ENCODE data around the gene TMEM61. TPM values are rescaled to one million over a fixed set of nuclear protein-coding genes. Genes with fewer than 3 reads are reported as not detected.

Gene TMEM61
- total RNA-seq, 1 donor from 2014 or later, result not detected

GRCh38 chr1:54987919-54988705, 7.7 kb downstream of the TMEM61 start:
- Histone ChIP-seq H3K4me3 (ENCODE audit: insufficient read depth, low read depth, low read length) (no peak overlapping the region), H3K36me3 (ENCODE audit: insufficient read depth, low read length) (no peaks in the 10 kb centered on the region), H3K9ac (ENCODE audit: low read length) (no peak overlapping the region), H2AFZ (ENCODE audit: low read depth, low read length) (no peak overlapping the region), H3K27ac (ENCODE audit: low read depth, low read length) (no peak overlapping the region), H4K20me1 (ENCODE audit: insufficient read depth, low read length) (no peaks in the 10 kb centered on the region), H3K4me1 (ENCODE audit: insufficient read depth, low read length) (peaks cover 5% of the 10 kb centered on the region), H3K79me2 (ENCODE audit: insufficient read depth, low read length) (no peaks in the 10 kb centered on the region), H3K4me2 (ENCODE audit: low read length) (no peak overlapping the region), H3K27me3 (ENCODE audit: insufficient read depth, low read length) (peaks cover 9% of the 10 kb centered on the region), H3K9me3 (ENCODE audit: insufficient read depth, low read depth, low read length) (no peaks in the 10 kb centered on the region)
- H3K36me3 Mint-ChIP-seq (ENCODE audit: low read depth, unreplicated experiment), result peaks cover 3% of the 10 kb centered on the region
- no peak overlapping the region for H3K27ac Mint-ChIP-seq (ENCODE audit: unreplicated experiment)
- TF ChIP-seq EZH2 (IDR thresholded peaks at IDR 0.05; ENCODE audit: insufficient read depth, low read length), result no peak
- H3K27me3 Mint-ChIP-seq (ENCODE audit: low read depth, unreplicated experiment), result peaks cover 26% of the 10 kb centered on the region
- peaks cover 13% of the 10 kb centered on the region for H3K4me1 Mint-ChIP-seq (ENCODE audit: low read depth, unreplicated experiment)
- no peaks in the 10 kb centered on the region for H3K9me3 Mint-ChIP-seq (ENCODE audit: unreplicated experiment)
- DNase-seq (ENCODE audit: low read depth) (peak; percentile 65), FAIRE-seq (no peak)
- no peak overlapping the region for H3K4me3 Mint-ChIP-seq (ENCODE audit: unreplicated experiment)

- Histone ChIP-seq H3K36me3 (ENCODE audit: insufficient read depth, low read length) (no peaks in the 10 kb centered on the region), H3K4me2 (ENCODE audit: low read length) (no peak overlapping the region), H3K27me3 (ENCODE audit: insufficient read depth, low read length) (peaks cover 6% of the 10 kb centered on the region), H3K27ac (ENCODE audit: low read depth, low read length) (no peak overlapping the region), H3K9me3 (ENCODE audit: insufficient read depth, low read depth, low read length) (no peaks in the 10 kb centered on the region), H3K4me1 (ENCODE audit: insufficient read depth, low read length) (peaks cover 5% of the 10 kb centered on the region), H2AFZ (ENCODE audit: low read depth, low read length) (no peak overlapping the region), H4K20me1 (ENCODE audit: insufficient read depth, low read length) (no peaks in the 10 kb centered on the region), H3K79me2 (ENCODE audit: insufficient read depth, low read length) (no peaks in the 10 kb centered on the region), H3K4me3 (ENCODE audit: insufficient read depth, low read depth, low read length) (no peak overlapping the region), H3K9ac (ENCODE audit: low read length) (no peak overlapping the region)
- FAIRE-seq (no peak), DNase-seq (ENCODE audit: low read depth) (no peak)
- peaks cover 3% of the 10 kb centered on the region for H3K36me3 Mint-ChIP-seq (ENCODE audit: low read depth, unreplicated experiment)
- no peak overlapping the region for H3K27ac Mint-ChIP-seq (ENCODE audit: unreplicated experiment)
- no peak overlapping the region for H3K4me3 Mint-ChIP-seq (ENCODE audit: unreplicated experiment)
- TF ChIP-seq EZH2 (IDR thresholded peaks at IDR 0.05; ENCODE audit: insufficient read depth, low read length), result no peak
- no peak for TF ChIP-seq CTCF (IDR thresholded peaks at IDR 0.05; ENCODE audit: insufficient read depth, low read depth, low read length)
- no peaks in the 10 kb centered on the region for H3K9me3 Mint-ChIP-seq (ENCODE audit: unreplicated experiment)
- peaks cover 19% of the 10 kb centered on the region for H3K27me3 Mint-ChIP-seq (ENCODE audit: low read depth, unreplicated experiment)
- peaks cover 13% of the 10 kb centered on the region for H3K4me1 Mint-ChIP-seq (ENCODE audit: low read depth, unreplicated experiment)
These were observed 8.5 kb downstream of the TMEM61 start for GRCh38 chr1:54988975-54989374.

DNA sequence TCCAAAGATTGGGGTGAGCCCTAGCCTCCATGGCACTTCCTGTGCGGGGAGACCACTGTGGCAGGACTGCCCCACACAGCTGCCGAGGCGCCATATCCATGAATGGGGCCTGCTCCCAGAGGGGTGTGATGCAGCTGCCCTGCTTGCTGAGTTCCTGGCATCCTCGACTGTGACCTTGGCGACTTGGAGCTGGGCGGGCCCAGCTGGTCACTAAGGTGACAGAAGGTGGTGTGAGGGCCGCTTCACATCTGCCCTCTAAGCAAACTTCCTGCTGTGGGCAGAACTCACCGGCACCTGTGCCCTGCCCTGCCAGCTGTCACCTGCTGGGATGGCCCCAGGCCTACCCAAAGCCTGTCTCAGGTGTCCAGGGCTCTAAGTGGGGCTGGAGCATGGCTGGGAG, 9.0 kb downstream of the TMEM61 start:
- H3K4me2 ChIP-seq (ENCODE audit: low read length), result no peak overlapping the region
- H3K4me3 ChIP-seq (ENCODE audit: insufficient read depth, low read depth, low read length), result no peak overlapping the region
- H4K20me1 ChIP-seq (ENCODE audit: insufficient read depth, low read length), result no peaks in the 10 kb centered on the region
- DNase-seq (ENCODE audit: low read depth) (no peak), FAIRE-seq (no peak)
- no peaks in the 10 kb centered on the region for H3K9me3 Mint-ChIP-seq (ENCODE audit: unreplicated experiment)
- H3K27ac ChIP-seq (ENCODE audit: low read depth, low read length), result no peak overlapping the region
- H3K4me3 Mint-ChIP-seq (ENCODE audit: unreplicated experiment), result no peak overlapping the region
- no peaks in the 10 kb centered on the region for H3K9me3 ChIP-seq (ENCODE audit: insufficient read depth, low read depth, low read length)
- H3K27me3 Mint-ChIP-seq (ENCODE audit: low read depth, unreplicated experiment), result peaks cover 19% of the 10 kb centered on the region
- H3K4me1 Mint-ChIP-seq (ENCODE audit: low read depth, unreplicated experiment), result peaks cover 13% of the 10 kb centered on the region
- peaks cover 4% of the 10 kb centered on the region for H3K27me3 ChIP-seq (ENCODE audit: insufficient read depth, low read length)
- peaks cover 5% of the 10 kb centered on the region for H3K4me1 ChIP-seq (ENCODE audit: insufficient read depth, low read length)
- H3K79me2 ChIP-seq (ENCODE audit: insufficient read depth, low read length), result no peaks in the 10 kb centered on the region
- H3K36me3 Mint-ChIP-seq (ENCODE audit: low read depth, unreplicated experiment), result peaks cover 3% of the 10 kb centered on the region
- H3K9ac ChIP-seq (ENCODE audit: low read length), result no peak overlapping the region
- H3K36me3 ChIP-seq (ENCODE audit: insufficient read depth, low read length), result no peaks in the 10 kb centered on the region
- TF ChIP-seq CTCF (IDR thresholded peaks at IDR 0.05; ENCODE audit: insufficient read depth, low read depth, low read length) (no peak), EZH2 (IDR thresholded peaks at IDR 0.05; ENCODE audit: insufficient read depth, low read length) (no peak)
- H2AFZ ChIP-seq (ENCODE audit: low read depth, low read length), result no peak overlapping the region
- H3K27ac Mint-ChIP-seq (ENCODE audit: unreplicated experiment), result no peak overlapping the region
